NCI-H1092 treated with DMSO at 0.1 percent for 48 hours (cell line): ENCODE data around the gene TMCC1.
A peak's percentile ranks its signal among the peaks of the same experiment; 100 is the strongest.

Experiments
- DNase-seq: peaks from one replicate; lab custom pipeline; 2025; lab: John Stamatoyannopoulos, UW

TMCC1 gene

DNA sequence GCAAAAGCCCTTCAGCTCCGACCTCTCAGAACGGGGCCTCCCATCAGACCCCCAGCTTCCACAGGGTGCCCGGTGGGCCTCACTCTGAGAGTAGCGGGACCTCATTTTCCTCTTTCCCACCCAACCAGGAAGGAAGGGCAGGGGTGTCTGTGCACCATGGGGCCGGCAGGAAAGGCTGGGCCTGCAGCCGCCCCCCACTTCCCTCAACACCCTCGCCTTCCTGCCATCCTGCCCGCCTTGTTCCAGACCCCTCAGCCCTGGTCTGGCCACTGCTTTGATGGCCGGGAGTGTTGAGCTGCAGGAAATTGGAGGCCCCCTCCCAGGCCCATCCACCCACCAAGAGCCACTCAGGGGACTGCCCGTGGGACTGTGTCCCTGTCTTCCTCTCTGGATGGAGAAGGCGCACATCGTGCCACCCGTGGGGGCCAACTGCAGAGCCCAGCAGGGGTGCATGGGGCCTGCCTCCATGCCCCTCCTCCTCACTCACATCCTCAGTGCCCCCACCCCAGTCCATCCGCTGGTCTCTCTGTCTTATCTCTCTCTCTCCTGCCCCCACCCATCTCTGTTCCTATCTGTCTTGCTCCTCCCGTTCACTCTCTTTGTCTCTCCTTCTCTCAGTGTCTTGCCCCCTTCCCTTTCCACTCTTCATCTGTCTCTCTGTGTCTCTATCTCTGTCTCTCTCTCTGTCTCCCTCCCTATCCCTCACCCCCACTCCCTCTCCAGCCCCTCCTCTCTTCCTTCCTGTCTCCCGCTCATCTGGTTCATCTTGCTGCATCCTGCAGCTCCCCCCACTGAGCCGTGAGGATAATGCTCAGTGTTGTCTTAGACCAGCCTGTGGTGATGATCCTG is 285.2 kb downstream of the TMCC1 start:
- DNase-seq, result peak; percentile 37

DNA sequence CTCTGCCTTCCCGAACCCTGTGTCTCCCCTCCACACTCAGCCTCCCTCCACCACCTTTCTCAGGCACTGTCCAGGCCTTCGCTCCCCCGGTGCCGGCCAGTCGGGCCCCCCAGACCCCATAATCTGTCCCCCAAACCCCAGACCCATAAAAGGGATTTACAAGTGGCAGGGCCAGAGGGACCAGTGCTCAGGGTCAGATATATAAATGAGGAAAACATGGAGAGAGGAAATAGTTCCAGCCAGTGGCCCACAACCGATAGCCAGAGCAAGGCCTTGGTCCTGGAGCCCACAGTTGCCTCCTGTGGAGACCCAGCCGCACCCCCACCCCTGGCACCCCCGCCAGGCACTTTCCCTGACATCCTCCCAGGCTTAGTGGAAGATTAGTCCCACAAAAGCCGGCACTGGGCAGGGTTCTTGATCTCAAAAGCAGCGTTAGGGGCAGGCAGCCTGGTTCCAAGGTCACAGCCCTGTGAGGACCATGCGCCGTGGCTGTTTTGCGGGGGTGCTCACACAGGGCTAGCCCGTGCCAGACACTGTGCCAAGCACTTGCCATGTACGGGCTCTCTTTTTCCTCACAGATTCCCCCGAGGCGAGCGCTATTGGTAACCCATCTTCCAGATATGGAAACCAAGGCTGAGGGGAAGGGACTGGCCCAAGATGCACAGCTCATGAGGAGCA is 286.0 kb downstream of the TMCC1 start:
- DNase-seq, result no peak

DNA sequence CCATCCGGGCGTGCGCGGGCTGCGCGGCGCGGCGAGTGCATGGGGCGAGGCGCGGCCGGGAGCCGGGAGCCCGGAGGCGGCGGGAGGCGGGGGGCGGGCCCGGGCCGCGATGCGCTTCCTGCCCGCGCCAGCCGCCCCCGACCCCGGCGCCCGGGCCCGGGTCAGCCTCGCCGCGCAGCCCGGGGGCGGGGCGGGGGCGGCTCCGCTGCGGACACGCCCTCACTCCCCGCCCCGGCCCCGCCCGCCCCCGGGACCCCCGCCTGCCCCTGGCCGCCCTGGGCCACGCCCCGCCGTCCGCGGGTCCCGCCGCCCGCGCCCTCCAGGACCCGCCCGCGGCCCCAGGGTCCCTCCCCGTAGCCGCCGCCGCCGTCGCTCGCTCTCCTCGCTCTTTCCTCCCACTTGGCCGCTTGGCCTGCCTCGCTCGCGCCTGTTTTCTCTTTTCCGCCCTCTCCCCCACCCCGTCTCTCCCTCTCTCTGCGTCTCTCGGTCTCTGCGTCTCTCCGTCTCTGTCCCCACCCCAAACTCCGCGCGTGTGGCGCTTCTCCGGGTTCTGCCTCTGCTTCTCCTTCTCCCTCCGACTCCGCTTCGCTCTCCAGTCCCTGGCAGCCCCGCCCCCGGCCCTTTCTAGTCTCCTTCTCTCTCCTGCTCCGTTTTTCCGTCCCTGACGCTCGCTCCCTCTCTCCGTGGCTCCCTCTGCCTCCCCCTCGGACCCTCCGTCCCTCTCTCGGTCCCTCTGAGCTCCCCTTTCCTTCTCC is 286.7 kb downstream of the TMCC1 start, which contains the start of gene PLXND1:
TSS of gene PLXND1 (minus strand) at position 41 of the 755 bp plus-strand sequence. CDS start at position 4, 37 bp downstream.
- peak; percentile 61 for DNase-seq

DNA sequence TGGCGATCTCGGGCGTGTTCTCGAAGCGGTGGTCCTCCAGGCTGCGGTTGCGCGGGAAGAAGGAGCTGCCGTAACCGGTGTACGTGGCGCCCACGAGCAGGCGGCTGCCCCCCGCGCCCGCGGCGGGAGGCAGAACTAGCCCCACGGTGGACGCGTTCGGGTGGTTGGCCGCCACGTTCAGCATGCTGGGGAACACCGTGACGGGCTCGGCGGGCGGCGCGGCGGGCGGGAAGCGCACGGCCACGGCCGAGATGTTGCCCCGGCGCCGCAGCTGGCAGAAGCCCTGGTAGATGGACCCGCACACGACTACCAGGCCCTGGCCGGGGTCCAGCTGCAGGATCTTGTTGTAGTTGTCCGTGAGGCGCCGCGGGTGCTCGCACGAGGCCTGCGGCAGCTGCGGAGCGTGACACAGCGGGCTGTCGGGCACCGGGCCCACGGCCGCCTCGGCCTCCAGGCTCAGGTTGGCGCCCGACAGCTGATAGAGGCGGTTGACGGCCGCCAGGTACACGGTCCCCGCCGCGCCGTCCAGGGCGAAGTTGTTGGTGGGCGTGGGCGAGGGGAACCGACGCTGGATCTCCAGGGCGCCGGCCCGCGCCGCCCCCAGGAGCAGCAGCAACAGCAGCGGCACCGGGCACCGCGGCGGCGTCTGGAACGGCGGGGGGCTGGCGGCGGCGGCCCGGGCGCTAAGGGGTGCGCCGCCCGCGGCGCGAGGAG is 287.4 kb downstream of the TMCC1 start:
- peak; percentile 58 for DNase-seq

DNA sequence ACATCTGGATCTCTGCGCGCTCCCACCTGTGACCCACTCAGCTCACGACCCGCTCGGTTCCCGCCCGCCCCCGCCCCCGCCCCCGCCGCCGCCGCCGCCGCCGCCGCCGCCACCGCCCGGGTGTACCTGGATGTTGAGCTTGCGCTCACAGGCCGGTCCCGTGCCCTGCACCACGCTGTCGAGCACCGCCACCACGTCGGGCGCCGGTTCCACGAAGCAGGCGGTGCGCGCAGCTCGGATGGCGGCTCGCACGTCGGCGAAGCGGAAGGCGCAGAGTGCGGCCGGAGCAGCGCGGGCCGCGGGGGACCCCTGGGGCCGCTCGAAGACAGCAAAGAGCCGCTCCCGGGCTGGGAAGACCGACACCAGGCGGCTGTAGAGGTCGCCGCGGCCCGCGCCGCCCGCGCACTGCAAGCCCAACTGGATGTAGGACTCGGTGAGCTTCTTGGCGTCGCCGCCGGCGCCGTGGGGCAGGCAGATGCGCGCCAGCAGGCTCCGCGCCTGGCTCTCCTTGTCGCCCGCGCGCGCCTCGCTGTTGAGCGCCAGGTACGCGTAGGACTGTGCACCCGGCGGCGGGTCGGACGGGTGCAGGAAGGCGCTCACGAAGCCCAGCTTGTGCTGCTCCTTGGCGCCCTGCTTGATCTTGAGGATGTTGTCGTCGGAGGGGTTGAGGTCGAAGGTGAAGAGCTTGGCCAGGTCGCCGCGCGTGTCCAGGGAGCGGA is 288.1 kb downstream of the TMCC1 start:
- peak; percentile 58 for DNase-seq

DNA sequence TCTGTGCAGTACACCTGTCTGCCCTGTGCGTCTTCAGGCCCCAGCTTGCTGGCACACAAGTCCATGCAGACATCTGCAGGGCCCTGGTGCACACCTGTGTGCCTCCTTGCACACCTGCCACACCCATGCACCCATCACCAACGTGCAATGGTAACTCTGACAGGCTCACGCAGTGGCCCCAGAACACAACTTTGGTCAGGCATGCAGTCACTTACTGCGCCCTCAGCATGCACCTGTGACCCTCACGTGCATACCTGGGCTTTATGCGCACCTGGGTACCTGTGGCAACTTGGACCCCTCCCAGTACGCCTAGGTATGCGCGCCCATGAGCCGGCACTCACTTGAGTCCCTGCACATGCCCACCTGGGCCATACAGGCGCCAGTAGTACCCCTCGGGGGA is 288.7 kb downstream of the TMCC1 start:
- no peak for DNase-seq

DNA sequence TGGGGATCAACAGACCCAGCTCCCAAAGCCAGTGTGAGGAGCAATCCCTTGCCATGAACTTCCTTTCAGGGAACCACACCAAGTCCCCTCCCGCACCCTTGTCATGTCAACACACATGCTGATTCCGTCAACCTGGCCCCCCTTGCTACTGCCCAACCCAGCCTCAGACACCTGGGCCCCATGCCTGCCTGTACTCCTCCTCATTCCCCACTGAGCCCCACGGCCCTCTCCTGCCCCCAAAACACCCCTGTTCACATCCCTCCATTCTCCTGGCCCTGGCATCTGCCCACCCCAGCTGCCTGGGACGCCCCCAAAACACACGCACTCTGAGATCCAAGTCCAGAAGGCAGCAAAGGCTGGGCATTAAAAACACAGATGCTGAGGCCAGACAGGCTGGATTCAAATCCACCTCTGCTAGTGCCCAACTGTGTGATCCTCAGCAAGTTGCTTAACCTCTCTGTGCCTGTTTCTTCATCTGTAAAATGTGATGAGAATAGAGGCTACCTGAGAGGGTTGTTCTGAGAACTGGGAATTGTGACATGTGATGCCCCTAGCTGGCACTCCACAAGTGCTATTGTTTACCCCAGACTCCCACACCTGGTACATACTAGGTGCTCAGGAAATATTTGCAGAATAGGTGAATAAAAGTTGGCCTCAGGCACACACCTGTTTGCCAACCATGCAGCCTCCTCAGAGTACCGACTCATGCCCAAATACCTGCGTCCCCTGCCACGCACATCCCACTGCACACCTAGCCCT is 289.3 kb downstream of the TMCC1 start:
- DNase-seq, result no peak

DNA sequence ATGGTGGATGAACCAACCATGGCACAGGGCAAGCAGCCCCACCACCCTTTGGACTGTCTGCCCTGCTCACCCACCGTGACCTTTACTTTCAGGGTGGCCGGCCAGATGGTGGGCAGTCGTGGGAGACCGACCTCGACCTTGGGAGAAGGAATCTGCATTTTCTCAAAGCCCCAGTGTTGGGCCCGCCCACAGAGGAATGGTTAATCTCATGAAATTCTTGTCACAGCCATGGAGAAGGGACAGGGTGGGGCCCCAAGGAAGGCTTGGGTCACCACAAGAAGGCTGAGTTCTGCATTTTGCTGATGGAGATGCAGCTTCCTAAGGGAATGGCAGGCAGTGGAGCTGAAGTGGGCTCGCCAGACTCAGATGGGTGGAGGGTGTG is 290.0 kb downstream of the TMCC1 start:
- DNase-seq, result no peak

DNA sequence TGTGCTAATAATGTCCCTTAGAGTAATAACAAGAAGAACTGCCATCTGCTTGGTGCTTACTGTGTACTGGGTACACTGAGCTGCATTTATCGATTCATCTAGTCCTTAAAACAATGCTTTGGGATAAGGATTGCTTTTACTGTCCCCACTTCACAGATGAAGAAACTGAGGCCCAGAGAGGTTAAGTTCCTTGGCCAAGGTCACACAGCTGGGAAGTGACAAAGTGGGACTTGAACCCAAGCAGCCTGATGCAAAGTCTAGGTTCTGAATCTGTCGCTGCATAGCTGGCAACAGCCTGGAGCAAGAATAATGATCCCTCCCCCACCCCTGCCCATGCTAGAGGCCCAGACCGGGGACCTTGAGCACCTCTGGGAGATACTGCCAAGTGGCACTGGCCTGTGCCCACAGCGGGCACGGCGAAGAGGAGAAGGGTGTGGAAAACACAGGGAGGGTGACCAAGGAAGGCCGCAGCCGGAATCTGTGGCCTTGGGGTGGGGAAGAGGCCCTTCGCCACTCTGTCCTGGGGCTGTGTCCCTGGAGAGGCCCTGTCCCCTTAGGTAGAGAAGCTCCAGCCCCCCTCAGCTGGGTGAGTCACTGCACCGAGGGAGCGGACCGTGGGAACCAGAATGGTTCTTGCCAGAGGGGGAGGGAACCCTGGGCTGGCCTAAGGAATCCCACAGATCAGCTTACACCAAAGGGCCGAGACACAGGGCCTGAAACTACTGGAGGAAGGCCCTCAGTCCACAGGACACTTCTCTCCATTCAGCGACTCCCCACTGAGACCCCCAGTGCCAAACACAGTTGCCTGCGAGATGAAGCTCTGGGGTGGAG is 290.6 kb downstream of the TMCC1 start:
- no peak for DNase-seq

DNA sequence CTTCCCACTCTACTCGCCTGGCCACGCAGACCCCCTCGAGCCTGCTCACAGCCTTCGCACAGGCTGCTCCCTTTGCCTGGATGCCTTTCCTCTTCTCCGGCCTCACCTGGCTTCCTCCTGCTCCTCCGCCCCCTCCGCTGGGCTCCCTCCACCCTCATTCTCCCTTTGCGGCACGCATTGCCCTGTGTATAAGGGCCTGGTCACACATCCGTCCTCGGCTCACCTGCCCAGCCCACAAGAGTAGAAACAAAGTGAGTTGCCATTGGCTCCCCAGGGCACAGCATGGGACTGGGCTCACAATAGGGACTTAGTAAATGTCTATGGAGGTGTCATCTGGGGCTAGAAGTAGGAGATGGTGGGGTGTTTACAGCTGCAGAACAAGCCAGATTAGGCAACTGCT is 291.2 kb downstream of the TMCC1 start:
- no peak for DNase-seq

DNA sequence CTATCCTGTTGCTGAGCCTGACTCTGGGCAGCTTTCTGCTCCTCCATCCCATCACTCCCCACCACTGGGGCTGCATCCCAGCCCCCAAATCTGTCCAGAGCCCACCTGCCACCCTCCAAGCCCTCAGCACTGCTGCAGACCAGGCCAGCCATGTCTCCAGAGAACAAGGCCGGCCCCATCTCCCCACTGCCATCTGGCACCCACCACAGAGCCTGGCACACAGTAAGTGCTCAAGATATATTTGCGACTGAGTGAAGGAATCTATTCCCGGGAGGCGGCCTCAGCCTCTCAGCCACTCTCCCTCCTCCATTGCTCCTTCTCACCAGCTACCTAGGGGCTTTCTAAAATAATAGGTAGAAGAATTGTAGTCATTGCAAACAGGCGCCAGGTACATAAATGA is 291.8 kb downstream of the TMCC1 start:
- DNase-seq, result no peak

DNA sequence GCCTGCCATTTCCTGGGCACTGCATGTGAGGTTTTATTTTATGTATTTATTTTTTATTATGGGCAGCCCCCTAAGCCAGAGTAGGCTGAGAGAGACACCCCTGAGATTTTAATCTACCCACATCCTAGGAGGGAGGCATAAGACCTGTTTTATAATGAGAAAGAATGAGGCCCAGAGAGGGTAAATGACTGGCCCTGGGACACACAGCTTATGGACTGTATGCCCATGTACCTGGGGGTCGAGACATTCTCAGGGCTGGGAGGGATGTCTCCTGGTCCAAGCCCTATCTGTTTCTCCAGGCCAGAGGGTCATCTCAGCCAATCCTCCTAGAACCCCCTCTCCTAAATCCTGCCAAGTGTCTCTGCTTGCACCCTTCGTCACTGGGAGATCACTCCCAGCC is 293.2 kb downstream of the TMCC1 start:
- no peak for DNase-seq

DNA sequence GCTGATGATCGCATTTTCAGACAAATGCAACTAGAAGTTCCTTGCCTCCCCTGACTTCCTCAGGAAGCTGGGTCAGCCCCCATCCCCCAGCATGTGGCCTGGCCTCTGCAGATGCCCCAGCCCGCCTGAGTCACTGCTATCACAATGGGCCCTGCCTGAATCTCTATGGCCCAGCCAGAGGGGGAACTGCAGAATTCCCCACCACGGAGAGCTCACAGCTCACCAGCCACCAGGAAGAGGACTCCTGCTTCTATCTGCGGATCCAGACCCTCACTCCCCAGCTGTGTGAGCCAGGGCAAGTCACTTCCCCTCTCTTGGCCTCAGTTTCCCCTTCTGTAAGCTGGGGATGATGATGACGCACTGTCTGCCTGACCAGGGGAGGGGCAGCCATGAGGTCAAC is 293.9 kb downstream of the TMCC1 start:
- DNase-seq, result no peak

DNA sequence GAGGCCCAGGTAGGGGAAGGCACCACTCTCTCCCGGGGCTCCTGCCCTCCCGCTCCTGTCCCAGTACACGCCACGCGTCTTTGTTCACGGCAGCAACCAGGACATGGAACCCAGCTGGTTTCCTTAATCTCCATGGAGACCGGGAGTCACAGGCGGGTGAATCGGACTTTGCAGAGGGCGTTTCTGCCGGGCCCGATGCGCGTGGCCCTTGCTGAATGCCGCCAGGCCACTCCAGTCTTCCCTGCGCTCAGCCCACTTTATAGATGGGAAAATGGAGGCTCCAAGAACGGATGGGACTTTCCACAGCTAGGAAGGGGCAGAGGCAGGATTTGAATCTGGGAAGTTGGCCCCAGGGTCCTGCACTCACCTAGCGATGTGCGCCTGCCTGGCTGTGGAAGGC is 294.4 kb downstream of the TMCC1 start:
- no peak for DNase-seq

DNA sequence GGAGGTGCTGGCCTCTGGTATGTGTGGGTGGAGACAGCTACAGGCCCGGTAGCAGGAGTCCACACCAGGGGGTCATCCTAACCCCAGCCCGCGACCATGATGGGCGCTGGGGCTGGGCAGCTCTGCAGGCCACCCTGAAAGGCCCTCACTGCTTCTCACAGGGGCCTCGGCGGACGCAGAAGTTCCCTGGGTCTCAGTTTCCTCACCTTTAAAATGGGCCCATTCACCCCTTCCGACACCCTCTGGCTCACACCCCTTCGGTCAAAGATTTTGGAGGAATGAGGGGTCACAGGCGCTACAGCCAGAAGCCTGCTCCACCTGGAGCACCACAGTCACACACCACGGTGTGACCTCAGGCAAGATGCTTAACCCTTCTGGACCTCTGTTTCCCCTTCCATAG is 295.0 kb downstream of the TMCC1 start:
- DNase-seq, result no peak

DNA sequence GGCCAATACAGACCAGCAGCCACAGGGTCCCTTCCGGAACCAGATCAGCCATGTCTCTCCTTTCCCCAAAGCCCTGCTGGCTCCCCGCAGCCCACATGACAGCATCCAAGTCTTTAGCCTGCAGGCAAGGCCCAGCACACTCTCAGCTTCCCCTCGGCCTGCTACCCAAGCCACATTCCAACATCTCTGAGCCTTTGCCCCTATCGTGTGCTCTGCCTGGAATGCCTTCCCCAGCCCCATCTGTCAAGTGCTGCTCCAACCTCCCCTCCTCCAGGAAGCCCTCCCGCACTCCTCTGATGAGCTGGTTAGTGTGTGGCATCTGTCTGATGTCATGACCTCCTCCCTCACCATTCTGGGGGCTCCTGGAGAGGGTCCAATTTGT is 295.5 kb downstream of the TMCC1 start:
- DNase-seq, result no peak
